ENCODE measurements around the gene HEXIM2. TPM values are rescaled to one million over a fixed set of nuclear protein-coding genes. Genes with fewer than 3 reads are reported as not detected.

Gene HEXIM2
- total RNA-seq, 1 experiment from 2014 or later: 6.3 TPM

DNA sequence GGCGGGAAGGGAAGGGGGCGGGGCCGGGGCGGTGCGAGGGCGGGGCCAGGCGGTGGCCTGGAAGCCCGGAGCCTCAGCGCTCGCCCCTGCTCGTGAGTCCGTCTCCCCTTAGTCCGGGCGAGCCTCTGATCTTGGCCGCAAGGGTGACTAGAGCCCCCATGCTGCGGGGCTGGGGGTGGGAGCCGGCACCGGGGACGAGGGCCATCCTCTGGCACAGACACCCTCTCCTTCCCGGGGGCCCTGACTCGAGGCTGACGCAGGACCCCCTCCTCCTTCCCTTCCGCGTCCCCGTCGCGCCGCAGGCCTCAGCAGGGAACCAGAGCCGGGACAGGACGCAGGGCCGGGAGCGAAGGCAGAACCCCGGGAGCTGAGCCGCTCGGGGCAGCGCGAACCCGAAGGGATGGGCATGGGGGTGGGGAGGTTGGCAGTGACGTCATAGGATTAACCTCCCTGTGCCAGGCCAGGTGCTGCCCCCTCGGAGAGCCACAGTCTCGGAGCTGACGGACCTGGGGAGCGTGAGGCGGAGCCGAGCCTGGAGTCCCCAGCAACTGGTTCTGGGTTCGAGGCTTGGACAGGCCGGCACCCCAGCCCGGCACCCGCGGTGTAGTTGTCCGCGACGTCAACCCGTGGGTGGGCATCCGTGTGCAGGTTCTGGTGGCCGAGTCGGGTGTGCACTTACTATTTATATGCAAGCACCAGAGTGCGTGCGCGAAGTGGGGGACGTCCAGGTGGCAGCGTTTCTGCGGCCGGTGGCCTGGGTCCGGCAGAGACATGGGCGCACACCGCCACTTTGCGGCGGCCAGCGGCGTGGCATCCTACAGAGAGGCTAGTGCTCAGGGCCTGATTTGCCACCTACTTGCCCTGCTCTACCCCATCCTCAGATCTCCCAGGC is 28.9 kb upstream of the HEXIM2 start:
- Histone ChIP-seq H3K4me3 (peak overlapping the region; percentile 73), H3K4me1 (peaks cover 19% of the 10 kb centered on the region)

DNA sequence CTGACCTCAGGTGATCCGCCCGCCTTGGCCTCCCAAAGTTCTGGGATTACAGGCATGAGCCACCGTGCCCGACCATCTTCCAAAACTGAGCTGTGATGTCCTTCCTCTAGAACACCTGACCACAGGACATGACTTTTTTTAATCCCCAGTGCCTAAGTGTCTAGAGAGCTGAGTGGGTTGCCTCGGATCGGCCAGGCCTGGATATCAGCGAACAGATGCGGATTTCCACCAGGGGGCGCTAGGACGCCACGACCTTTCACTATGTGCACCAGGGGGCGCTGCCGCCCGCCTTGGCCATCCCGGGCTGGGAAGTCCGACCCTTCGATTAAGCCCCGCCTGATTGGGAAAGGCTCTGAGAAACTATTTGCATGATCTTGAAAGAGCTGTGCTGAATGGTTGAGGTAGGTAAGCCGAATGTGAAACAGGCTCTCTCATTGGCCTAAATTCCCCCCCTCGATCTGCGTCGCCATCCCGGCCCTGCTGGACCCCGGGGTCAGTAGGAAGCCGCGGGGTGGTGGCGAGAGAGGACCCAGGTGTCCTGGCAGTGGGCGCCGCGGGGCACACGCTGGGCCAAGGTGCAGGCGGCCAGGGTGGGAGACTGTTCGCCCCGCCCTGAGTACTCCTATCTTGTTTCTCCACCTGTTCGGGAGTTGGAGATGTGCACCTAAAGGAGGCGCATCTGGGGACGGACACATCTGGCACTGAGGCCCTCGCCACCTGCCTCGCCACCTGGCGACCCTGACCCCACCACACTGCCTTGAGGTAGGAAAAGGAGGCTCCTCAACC is 26.3 kb upstream of the HEXIM2 start, which contains the start of gene ACBD4:
ACBD4 (plus strand) TSS at position 496 of the 786 bp plus-strand sequence. CDS start 458 bp downstream, outside the sequence.
- peaks cover 20% of the 10 kb centered on the region for H3K4me1 ChIP-seq
- H3K36me3 ChIP-seq: no peaks in the 10 kb centered on the region
- peak; percentile 96 to 99 for DNase-seq
- peak within 1 kb of the TSS; percentile 41 for H3K4me3 ChIP-seq
- no peaks in the 10 kb centered on the region for H3K27me3 ChIP-seq
- no peak within 1 kb of the TSS for H3K27ac ChIP-seq
- H3K9me3 ChIP-seq (replicated peaks): no peaks in the 10 kb centered on the region

More for the DNA sequence above, 28.9 kb upstream of the HEXIM2 start:
- Histone ChIP-seq H3K27ac (peak overlapping the region; percentile 19; the same call in 1 of the 2 replicates), H3K36me3 (no peaks in the 10 kb centered on the region), H3K9me3 (replicated peaks) (no peaks in the 10 kb centered on the region), H3K27me3 (no peaks in the 10 kb centered on the region)
- DNase-seq: peak; percentile 81 to 89

DNA sequence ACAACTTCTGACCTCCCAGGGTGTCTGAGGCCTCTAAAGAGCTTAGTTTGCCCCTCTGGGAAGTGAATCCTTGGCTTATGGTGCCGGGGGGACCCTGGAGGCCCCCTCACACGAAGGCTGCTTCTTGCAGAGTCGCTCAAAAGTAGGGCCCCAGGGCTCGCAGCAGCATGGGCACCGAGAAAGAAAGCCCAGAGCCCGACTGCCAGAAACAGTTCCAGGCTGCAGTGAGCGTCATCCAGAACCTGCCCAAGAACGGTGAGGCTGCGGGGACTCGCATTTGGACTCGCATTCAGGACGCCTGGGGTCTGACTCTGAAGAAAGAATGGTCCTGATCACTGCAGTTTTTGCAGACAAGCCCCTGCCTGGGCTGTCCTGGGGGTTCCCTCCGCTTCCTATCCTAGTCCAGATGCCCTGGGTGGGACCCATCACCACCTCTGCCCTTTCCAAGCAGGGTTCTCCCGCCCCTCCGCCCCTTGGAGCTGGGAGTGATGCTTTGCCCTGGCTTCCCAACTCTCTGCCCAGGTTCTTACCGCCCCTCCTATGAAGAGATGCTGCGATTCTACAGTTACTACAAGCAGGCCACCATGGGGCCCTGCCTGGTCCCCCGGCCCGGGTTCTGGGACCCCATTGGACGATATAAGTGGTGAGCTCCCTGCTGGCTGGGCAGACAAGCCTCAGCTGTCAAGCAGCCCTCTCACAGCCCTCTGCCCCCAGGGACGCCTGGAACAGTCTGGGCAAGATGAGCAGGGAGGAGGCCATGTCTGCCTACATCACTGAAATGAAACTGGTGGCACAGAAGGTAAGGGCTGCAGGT is 25.5 kb upstream of the HEXIM2 start:
- Histone ChIP-seq H3K9me3 (replicated peaks) (no peaks in the 10 kb centered on the region), H3K27ac (no peak overlapping the region)
- no peak for DNase-seq

DNA sequence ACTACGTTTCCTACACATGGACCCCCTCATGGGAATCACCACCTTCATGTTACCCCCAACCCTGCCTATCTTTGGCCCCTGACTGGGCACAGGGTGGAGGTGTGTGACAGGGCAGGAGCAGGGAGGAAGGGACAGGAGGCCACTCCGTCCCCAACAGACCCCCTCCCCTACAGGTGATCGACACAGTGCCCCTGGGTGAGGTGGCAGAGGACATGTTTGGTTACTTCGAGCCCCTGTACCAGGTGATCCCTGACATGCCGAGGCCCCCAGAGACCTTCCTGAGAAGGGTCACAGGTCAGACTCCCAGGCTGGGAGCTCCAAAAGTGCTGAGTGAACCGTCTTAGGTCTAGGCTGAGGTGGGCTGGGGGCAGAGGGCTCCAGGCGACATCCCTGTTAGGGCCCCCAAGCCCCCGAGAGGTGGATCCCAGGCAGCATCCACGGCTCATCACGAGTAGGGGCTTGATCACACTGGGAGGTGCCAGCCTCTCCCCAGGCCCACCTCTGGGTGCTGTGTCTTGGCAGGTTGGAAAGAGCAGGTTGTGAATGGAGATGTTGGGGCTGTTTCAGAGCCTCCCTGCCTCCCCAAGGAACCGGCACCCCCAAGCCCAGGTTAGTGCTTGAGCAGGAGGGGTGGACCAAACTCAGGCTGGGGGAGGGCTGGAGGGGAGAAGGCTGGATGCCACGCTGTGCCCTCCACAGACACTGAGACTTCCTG is 24.7 kb upstream of the HEXIM2 start:
- no peaks in the 10 kb centered on the region for H3K27me3 ChIP-seq
- H3K36me3 ChIP-seq: no peaks in the 10 kb centered on the region
- no peak overlapping the region for H3K4me3 ChIP-seq
- DNase-seq: no peak
- H3K4me1 ChIP-seq: peaks cover 20% of the 10 kb centered on the region
- no peak overlapping the region for H3K27ac ChIP-seq
- no peaks in the 10 kb centered on the region for H3K9me3 ChIP-seq (replicated peaks)

More for the DNA sequence above, 25.5 kb upstream of the HEXIM2 start:
- peaks cover 20% of the 10 kb centered on the region for H3K4me1 ChIP-seq
- H3K36me3 ChIP-seq: no peaks in the 10 kb centered on the region
- peak overlapping the region; percentile 41 for H3K4me3 ChIP-seq
- H3K27me3 ChIP-seq: no peaks in the 10 kb centered on the region

DNA sequence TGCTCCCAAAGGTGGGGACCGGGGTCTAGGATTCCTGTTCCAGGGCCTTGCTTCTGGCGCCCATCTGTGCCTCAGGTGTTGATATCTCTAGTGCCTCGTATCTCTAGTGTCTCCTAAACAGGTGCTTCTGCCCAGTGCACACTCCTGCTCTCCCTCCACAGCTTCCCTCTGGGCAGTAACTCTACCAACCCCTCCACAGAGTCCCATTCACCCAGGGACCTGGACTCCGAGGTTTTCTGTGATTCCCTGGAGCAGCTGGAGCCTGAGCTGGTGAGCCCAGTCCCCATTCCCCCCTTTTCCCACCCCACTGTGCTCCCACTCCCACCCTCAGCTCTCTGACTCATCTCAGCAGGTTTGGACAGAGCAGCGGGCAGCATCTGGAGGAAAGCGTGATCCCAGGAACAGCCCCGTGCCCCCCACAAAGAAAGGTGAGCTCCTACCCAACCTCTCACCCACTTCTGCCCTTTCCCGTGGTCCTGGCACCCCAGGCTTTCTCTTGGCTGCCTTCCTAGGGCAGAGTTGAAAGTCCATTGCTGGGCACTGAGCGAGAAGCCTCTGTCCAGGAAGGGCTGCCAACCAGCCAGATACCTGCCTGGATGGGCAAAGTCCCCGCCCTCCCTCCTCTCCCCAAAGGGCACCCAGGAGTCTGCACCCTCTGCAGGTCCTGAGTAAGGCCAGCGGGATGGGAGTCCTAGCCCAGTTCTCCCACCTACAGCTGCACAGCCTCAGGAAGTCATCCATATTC is 23.9 kb upstream of the HEXIM2 start:
- H3K27ac ChIP-seq: no peak overlapping the region
- H3K36me3 ChIP-seq: no peaks in the 10 kb centered on the region
- H3K9me3 ChIP-seq (replicated peaks): no peaks in the 10 kb centered on the region
- peaks cover 20% of the 10 kb centered on the region for H3K4me1 ChIP-seq
- H3K27me3 ChIP-seq: no peaks in the 10 kb centered on the region
- no peak overlapping the region for H3K4me3 ChIP-seq
- DNase-seq: no peak

DNA sequence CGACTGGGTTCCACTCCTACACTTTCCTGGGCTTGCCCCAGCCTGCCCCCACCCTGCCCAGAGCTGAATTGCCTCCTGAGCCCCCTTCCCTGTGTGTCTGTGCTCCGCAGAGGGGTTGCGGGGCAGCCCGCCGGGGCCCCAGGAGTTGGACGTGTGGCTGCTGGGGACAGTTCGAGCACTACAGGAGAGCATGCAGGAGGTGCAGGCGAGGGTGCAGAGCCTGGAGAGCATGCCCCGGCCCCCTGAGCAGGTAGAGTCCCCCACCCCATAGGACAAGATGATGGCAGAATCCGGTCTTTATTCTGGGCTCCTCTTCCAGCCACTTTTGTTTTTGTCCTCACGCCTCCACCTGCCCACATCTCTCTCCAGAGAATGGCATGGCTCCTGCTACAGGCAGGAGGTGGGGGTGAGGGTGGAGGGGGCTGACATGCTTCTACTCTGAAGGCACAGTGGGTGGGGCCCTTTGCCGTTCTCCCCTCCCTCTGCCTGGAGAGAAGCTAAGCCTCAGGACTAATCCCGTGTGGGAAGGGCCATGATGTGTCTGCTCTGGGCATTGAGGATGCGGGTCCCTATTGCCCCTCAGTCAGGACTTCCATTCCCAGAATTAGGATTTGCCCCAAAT is 22.7 kb upstream of the HEXIM2 start:
- Histone ChIP-seq H3K4me1 (peaks cover 20% of the 10 kb centered on the region), H3K36me3 (no peaks in the 10 kb centered on the region), H3K9me3 (replicated peaks) (no peaks in the 10 kb centered on the region), H3K4me3 (no peak overlapping the region), H3K27me3 (no peaks in the 10 kb centered on the region), H3K27ac (no peak overlapping the region)
- DNase-seq: peak in 1 of 2 experiments; percentile 42

DNA sequence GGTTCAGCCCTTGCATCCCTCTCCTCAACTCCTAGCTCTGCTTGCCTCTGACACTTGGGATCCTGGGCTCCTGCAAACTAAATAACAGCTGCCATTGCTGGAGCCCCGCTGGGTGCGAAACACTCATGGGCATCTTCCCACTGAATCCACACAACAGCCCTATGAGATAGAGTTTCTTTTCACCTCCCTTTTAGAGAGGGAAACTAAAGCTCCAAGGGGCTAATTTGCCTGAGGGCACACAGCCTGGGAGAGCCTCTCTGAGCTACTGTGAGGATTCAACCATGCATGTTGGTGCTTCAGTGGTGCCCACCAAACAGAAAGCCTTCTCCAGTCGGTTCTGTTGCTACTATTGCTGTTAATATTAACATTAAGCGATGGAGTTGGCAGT is 22.1 kb upstream of the HEXIM2 start:
- Histone ChIP-seq H3K27me3 (no peaks in the 10 kb centered on the region), H3K4me3 (no peak overlapping the region), H3K4me1 (peaks cover 20% of the 10 kb centered on the region), H3K27ac (no peak overlapping the region), H3K9me3 (replicated peaks) (no peaks in the 10 kb centered on the region), H3K36me3 (no peaks in the 10 kb centered on the region)
- peak; percentile 60 to 83 for DNase-seq

DNA sequence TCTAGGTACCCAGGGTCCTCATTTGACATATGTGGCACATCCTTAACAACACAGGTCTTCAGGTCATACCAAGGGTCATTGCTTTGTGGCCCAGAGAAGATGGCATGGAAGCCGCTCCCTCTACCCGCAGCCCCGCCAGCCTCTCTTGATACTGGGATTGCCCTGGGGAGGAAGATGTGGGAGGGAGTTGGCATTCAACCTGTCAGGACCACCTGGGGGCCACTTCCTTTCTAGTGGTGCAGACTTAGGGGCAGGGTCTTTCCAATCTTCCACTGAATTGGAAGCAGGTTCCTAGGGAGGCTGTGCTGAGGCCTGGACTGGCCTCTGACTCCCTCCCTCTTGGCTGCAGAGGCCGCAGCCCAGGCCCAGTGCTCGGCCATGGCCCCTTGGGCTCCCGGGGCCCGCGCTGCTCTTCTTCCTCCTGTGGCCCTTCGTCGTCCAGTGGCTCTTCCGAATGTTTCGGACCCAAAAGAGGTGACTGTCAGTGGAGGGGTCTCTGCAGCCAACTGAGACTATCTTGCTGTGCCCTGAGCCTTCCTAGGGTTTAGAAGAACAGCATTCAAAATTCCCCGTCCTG is 18.5 kb upstream of the HEXIM2 start:
- H3K4me1 ChIP-seq: peaks cover 21% of the 10 kb centered on the region
- H3K27me3 ChIP-seq: no peaks in the 10 kb centered on the region
- H3K36me3 ChIP-seq: no peaks in the 10 kb centered on the region
- H3K27ac ChIP-seq: no peak overlapping the region
- no peak for DNase-seq
- H3K4me3 ChIP-seq: no peak overlapping the region
- no peaks in the 10 kb centered on the region for H3K9me3 ChIP-seq (replicated peaks)

DNA sequence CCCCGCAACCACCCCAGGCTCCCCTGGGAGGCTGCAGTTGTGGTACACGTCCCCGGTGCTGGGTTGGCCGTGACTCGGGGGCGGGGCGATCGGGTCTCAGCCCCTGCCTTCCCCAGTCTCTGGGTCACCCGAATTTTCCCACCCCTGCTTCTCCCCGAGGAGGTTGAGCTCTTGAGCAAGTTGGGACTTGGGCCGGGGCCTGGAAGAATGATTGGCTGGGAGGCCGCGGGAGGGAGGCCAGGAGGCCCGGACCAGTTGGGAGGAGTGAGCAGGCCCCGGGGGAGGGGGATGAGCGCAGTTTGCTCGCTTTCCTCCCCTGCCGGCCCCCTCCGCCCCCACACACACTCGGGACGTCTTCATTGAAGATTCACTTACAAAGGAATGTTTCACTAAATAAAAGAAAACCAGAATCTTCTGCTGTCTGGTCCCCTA is 17.9 kb upstream of the HEXIM2 start:
- no peak overlapping the region for H3K4me3 ChIP-seq
- H3K27me3 ChIP-seq: no peaks in the 10 kb centered on the region
- DNase-seq: peak in 1 of 2 experiments; percentile 33
- no peaks in the 10 kb centered on the region for H3K9me3 ChIP-seq (replicated peaks)
- peaks cover 21% of the 10 kb centered on the region for H3K4me1 ChIP-seq
- H3K36me3 ChIP-seq: no peaks in the 10 kb centered on the region
- no peak overlapping the region for H3K27ac ChIP-seq

DNA sequence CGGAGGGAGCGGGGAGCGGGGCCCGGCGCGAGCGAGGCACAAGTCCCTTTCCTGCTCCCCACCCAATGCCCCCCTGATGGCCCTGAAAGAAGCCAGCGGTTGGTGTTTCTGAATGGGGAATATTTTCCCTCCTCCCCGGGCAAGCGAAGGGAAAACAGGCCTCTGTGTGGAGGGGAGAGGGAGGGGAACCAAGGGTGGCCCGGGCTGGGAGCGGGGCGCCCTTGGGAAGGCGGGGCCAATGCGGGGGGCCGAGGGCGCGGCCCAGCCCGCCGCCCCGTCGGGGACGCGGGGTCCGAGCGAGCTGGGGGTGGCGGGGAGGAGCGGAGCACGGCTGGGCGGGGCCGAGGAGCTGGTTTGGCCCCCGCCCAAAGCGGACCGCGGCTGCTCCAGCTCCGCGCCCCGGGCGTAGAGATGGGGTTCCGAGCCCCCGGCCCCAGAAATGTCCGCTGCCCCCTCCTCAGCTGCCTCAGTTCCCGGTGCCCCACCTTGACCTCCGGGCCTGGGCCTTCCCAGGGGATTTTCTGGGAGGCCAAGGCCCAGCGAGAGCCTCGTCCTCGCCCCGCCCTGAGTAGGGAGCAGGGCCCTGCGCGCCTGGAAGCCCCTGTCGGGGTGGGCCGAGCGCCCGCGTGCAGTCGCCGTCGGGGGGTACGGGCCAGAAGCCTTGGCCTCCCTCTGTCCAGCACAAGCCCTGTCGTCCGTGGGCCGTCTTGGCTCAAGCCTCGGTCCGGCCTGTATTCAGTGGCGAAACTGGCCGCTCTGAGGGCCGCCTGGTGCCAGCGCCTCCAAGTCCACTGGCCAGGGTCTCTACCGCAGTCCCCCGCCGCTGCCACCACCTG is 17.3 kb upstream of the HEXIM2 start:
- no peaks in the 10 kb centered on the region for H3K9me3 ChIP-seq (replicated peaks)
- peaks cover 14% of the 10 kb centered on the region for H3K4me1 ChIP-seq
- no peaks in the 10 kb centered on the region for H3K27me3 ChIP-seq
- no peak overlapping the region for H3K27ac ChIP-seq
- no peak for DNase-seq
- no peak overlapping the region for H3K4me3 ChIP-seq
- H3K36me3 ChIP-seq: no peaks in the 10 kb centered on the region

DNA sequence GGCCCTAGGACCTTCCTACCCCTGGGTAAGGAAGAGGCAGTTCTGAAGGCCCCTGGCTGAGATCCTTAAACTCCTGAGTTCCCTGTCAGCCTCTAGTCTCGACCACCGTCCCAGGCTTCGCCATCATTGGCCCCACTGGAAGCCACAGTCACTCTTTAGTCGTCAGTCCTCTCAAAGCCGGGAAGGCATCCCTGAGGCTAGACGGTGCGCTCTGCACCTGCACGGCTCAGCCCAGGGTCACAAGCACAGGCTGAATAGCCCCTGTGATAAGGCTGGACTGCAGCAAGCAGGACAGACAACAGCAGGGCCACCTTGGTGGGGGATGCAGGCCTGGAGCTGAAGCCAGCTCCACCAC is 16.7 kb upstream of the HEXIM2 start:
- no peaks in the 10 kb centered on the region for H3K27me3 ChIP-seq
- H3K9me3 ChIP-seq (replicated peaks): no peaks in the 10 kb centered on the region
- peaks cover 8% of the 10 kb centered on the region for H3K4me1 ChIP-seq
- no peaks in the 10 kb centered on the region for H3K36me3 ChIP-seq
- no peak for DNase-seq
- no peak overlapping the region for H3K27ac ChIP-seq
- no peak overlapping the region for H3K4me3 ChIP-seq

DNA sequence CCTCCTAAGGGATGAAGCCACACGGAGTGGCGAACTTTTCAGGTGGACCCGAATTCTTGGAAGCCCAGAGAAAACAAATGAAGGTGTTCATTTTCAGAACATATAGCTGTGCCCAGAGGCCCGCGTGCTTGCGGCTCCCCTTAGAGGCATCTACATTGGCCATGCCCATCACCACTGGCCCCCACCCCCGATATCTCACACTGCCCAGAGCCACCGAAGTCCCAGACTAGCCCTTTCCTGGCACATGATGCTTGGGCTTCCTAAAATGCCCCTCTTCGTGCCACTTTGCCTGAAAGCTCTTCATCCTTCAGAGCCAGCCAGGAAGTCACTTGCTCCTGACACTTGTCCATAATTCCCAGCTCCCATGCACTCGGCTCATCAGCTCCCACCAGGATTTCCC is 15.5 kb upstream of the HEXIM2 start:
- Histone ChIP-seq H3K4me1 (peaks cover 8% of the 10 kb centered on the region; the same call in 1 of the 2 replicates), H3K36me3 (no peaks in the 10 kb centered on the region), H3K27me3 (no peaks in the 10 kb centered on the region), H3K27ac (no peak overlapping the region), H3K9me3 (replicated peaks) (no peaks in the 10 kb centered on the region), H3K4me3 (no peak overlapping the region)
- DNase-seq: no peak

Measured in SJCRH30 (cell line).